HEK293 (cell line): Measurements from ENCODE around the gene ZNF19.

Experiments used
- GLI4 ChIP-seq: fragments of 450-650 bp; formaldehyde crosslinking; IDR thresholded peaks from 2 replicates; pipeline ENCODE4 v1.5.1; 2016; ENCODE audit warnings: missing biosample characterization, missing genetic modification characterization
- HOXC10 ChIP-seq: sonication (generic); formaldehyde crosslinking; IDR thresholded peaks from 2 replicates; pipeline ENCODE4 v1.8.1; 2023; ENCODE audit warnings: mild to moderate bottlenecking, missing genetic modification reagents
- IKZF3 ChIP-seq: fragments of 450-650 bp; IDR thresholded peaks from 2 replicates; pipeline ENCODE4 v1.5.0; 2018; ENCODE audit warnings: missing biosample characterization, mild to moderate bottlenecking, missing genetic modification characterization, moderate library complexity
- PRDM6 ChIP-seq: fragments of 450-650 bp; formaldehyde crosslinking; IDR thresholded peaks from 2 replicates; pipeline ENCODE4 v1.5.1; 2017; ENCODE audit warnings: missing biosample characterization, missing genetic modification characterization
- REPIN1 ChIP-seq: fragments of 450-650 bp; formaldehyde crosslinking; IDR thresholded peaks from 2 replicates; pipeline ENCODE4 v1.5.1; 2017; ENCODE audit warnings: missing biosample characterization, missing genetic modification characterization, low read depth
- SP2 ChIP-seq: fragments of 450-650 bp; formaldehyde crosslinking; IDR thresholded peaks from 2 replicates; pipeline ENCODE4 v1.5.1; 2016; ENCODE audit warnings: missing biosample characterization, missing genetic modification characterization
- TRIM28 ChIP-seq: IDR thresholded peaks from 2 replicates; pipeline ENCODE4 v1.6.1; 2011; ENCODE audit warnings: low read length, control low read depth, borderline replicate concordance
- YY2 ChIP-seq: fragments of 450-650 bp; formaldehyde crosslinking; IDR thresholded peaks from 2 replicates; pipeline ENCODE4 v1.5.1; 2016; ENCODE audit warnings: missing biosample characterization, missing genetic modification characterization
- ZNF133 ChIP-seq: fragments of 450-650 bp; formaldehyde crosslinking; IDR thresholded peaks from 2 replicates; pipeline ENCODE4 v1.5.1; 2016; ENCODE audit warnings: missing biosample characterization, missing genetic modification characterization
- ZNF16 ChIP-seq: fragments of 450-650 bp; formaldehyde crosslinking; IDR thresholded peaks from 2 replicates; pipeline ENCODE4 v1.5.1; 2016; ENCODE audit warnings: low read depth, missing biosample characterization, missing genetic modification characterization
- ZNF202 ChIP-seq: fragments of 450-650 bp; formaldehyde crosslinking; IDR thresholded peaks from 2 replicates; pipeline ENCODE4 v1.5.1; 2016; ENCODE audit warnings: missing biosample characterization, missing genetic modification characterization, borderline replicate concordance
- ZNF239 ChIP-seq: fragments of 450-650 bp; formaldehyde crosslinking; IDR thresholded peaks from 2 replicates; pipeline ENCODE4 v1.5.1; 2016; ENCODE audit warnings: missing biosample characterization, missing genetic modification characterization
- ZNF292 ChIP-seq: fragments of 450-650 bp; formaldehyde crosslinking; IDR thresholded peaks from 2 replicates; pipeline ENCODE4 v1.5.1; 2016; ENCODE audit warnings: low read depth, missing biosample characterization, missing genetic modification characterization, borderline replicate concordance
- ZNF341 ChIP-seq: fragments of 450-650 bp; formaldehyde crosslinking; IDR thresholded peaks from 2 replicates; pipeline ENCODE4; 2016; ENCODE audit warnings: low read depth, missing biosample characterization, missing genetic modification characterization
- ZNF354C ChIP-seq: fragments of 450-650 bp; formaldehyde crosslinking; IDR thresholded peaks from 2 replicates; pipeline ENCODE4 v1.5.1; 2016; ENCODE audit warnings: missing biosample characterization, missing genetic modification characterization, low read depth, borderline replicate concordance
- ZNF366 ChIP-seq: fragments of 450-650 bp; formaldehyde crosslinking; conservative IDR thresholded peaks from 2 replicates; pipeline ENCODE4 v1.5.1; 2016; ENCODE audit warnings: missing biosample characterization, missing genetic modification characterization
- ZNF449 ChIP-seq: fragments of 450-650 bp; formaldehyde crosslinking; IDR thresholded peaks from 2 replicates; pipeline ENCODE4 v1.5.1; 2017; ENCODE audit warnings: missing biosample characterization, mild to moderate bottlenecking, missing genetic modification characterization, moderate library complexity
- ZNF549 ChIP-seq: fragments of 450-650 bp; IDR thresholded peaks from 2 replicates; pipeline ENCODE4 v1.5.1; 2018; ENCODE audit warnings: missing biosample characterization, missing genetic modification characterization, mild to moderate bottlenecking, inconsistent platforms, moderate library complexity
- ZNF585B ChIP-seq: fragments of 450-650 bp; formaldehyde crosslinking; IDR thresholded peaks from 2 replicates; pipeline ENCODE4 v1.5.1; 2016; ENCODE audit warnings: missing biosample characterization, missing genetic modification characterization
- ZNF610 ChIP-seq: fragments of 450-650 bp; formaldehyde crosslinking; IDR thresholded peaks from 2 replicates; pipeline ENCODE4 v1.5.1; 2016; ENCODE audit warnings: missing biosample characterization, missing genetic modification characterization, borderline replicate concordance
- ZNF623 ChIP-seq: fragments of 450-650 bp; formaldehyde crosslinking; IDR thresholded peaks from 2 replicates; pipeline ENCODE4 v1.5.1; 2016; ENCODE audit warnings: missing biosample characterization, missing genetic modification characterization
- ZNF624 ChIP-seq: fragments of 450-650 bp; formaldehyde crosslinking; IDR thresholded peaks from 2 replicates; pipeline ENCODE4 v1.5.1; 2017; ENCODE audit warnings: missing biosample characterization, missing genetic modification characterization
- ZNF626 ChIP-seq: fragments of 450-650 bp; sonication (Bioruptor Pico); formaldehyde crosslinking; IDR thresholded peaks from 2 replicates; pipeline ENCODE4 v1.5.1; 2018; ENCODE audit warnings: missing biosample characterization, missing genetic modification characterization, inconsistent platforms
- ZNF692 ChIP-seq: fragments of 450-650 bp; formaldehyde crosslinking; IDR thresholded peaks from 2 replicates; pipeline ENCODE4 v1.5.1; 2016; ENCODE audit warnings: missing biosample characterization, missing genetic modification characterization
- ZNF785 ChIP-seq: fragments of 450-650 bp; formaldehyde crosslinking; IDR thresholded peaks from 2 replicates; pipeline ENCODE4 v1.5.1; 2016; ENCODE audit warnings: missing biosample characterization, missing genetic modification characterization
- ZNF830 ChIP-seq: fragments of 450-650 bp; IDR thresholded peaks from 2 replicates; pipeline ENCODE4 v1.5.0; 2018; ENCODE audit warnings: missing biosample characterization, missing genetic modification characterization, low read depth, mild to moderate bottlenecking, moderate library complexity
- TF ChIP-seq, protein P1 (sequence below): fragments of 450-650 bp; formaldehyde crosslinking; IDR thresholded peaks from 2 replicates; pipeline ENCODE4 v1.5.1; 2016; ENCODE audit warnings: missing biosample characterization, missing genetic modification characterization
- TF ChIP-seq, protein P2 (sequence below): fragments of 450-650 bp; formaldehyde crosslinking; IDR thresholded peaks from 2 replicates; pipeline ENCODE4 v1.5.0; 2017; ENCODE audit warnings: missing biosample characterization, missing genetic modification characterization, borderline replicate concordance
- TF ChIP-seq, protein P3 (sequence below): fragments of 450-650 bp; formaldehyde crosslinking; IDR thresholded peaks from 2 replicates; pipeline ENCODE4 v1.5.1; 2016; ENCODE audit warnings: missing biosample characterization, missing genetic modification characterization

Gene ZNF19

GRCh38 chr16:71426880-71427615 lies 62.1 kb downstream of the ZNF19 start (continued):
- TF ChIP-seq ZNF785 (tag by site-specific recombination) (no peak), ZNF292 (tag by site-specific recombination) (no peak), ZNF366 (tag by site-specific recombination) (peak; percentile 89), ZNF623 (tag by site-specific recombination) (peak; percentile 27; the same call in 1 of the 2 replicates), ZNF626 (tag by site-specific recombination) (no peak), ZNF449 (0 out of 2 replicates have a peak, but pooled peaks have one; percentile 10), ZNF549 (tag by site-specific recombination) (no peak), ZNF239 (tag by site-specific recombination) (no peak), IKZF3 (tag by site-specific recombination) (peak; percentile 99), ZNF585B (no peak), ZNF133 (tag by site-specific recombination) (no peak), TRIM28 (no peak), ZNF341 (tag by site-specific recombination) (no peak), ZNF830 (tag by site-specific recombination) (no peak), ZNF202 (tag by site-specific recombination) (no peak), SP2 (tag by site-specific recombination) (peak; percentile 44), HOXC10 (no peak), ZNF692 (tag by site-specific recombination) (no peak), ZNF610 (tag by site-specific recombination) (no peak), ZNF354C (no peak), REPIN1 (tag by site-specific recombination) (peak; percentile 68; the same call in 1 of the 2 replicates), GLI4 (tag by site-specific recombination) (no peak), YY2 (tag by site-specific recombination) (no peak), ZNF624 (tag by site-specific recombination) (no peak), PRDM6 (tag by site-specific recombination) (peak; percentile 62; the same call in 1 of the 2 replicates), ZNF16 (tag by site-specific recombination) (no peak)
- TF ChIP-seq, protein P1, sequence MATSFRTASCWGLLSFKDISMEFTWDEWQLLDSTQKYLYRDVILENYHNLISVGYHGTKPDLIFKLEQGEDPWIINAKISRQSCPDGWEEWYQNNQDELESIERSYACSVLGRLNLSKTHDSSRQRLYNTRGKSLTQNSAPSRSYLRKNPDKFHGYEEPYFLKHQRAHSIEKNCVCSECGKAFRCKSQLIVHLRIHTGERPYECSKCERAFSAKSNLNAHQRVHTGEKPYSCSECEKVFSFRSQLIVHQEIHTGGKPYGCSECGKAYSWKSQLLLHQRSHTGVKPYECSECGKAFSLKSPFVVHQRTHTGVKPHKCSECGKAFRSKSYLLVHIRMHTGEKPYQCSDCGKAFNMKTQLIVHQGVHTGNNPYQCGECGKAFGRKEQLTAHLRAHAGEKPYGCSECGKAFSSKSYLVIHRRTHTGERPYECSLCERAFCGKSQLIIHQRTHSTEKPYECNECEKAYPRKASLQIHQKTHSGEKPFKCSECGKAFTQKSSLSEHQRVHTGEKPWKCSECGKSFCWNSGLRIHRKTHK (tag by site-specific recombination): no peak
- TF ChIP-seq, protein P2, sequence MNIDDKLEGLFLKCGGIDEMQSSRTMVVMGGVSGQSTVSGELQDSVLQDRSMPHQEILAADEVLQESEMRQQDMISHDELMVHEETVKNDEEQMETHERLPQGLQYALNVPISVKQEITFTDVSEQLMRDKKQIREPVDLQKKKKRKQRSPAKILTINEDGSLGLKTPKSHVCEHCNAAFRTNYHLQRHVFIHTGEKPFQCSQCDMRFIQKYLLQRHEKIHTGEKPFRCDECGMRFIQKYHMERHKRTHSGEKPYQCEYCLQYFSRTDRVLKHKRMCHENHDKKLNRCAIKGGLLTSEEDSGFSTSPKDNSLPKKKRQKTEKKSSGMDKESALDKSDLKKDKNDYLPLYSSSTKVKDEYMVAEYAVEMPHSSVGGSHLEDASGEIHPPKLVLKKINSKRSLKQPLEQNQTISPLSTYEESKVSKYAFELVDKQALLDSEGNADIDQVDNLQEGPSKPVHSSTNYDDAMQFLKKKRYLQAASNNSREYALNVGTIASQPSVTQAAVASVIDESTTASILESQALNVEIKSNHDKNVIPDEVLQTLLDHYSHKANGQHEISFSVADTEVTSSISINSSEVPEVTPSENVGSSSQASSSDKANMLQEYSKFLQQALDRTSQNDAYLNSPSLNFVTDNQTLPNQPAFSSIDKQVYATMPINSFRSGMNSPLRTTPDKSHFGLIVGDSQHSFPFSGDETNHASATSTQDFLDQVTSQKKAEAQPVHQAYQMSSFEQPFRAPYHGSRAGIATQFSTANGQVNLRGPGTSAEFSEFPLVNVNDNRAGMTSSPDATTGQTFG (tag by site-specific recombination): 0 out of 2 replicates have a peak, but pooled peaks have one; percentile 35
- TF ChIP-seq, protein P3, sequence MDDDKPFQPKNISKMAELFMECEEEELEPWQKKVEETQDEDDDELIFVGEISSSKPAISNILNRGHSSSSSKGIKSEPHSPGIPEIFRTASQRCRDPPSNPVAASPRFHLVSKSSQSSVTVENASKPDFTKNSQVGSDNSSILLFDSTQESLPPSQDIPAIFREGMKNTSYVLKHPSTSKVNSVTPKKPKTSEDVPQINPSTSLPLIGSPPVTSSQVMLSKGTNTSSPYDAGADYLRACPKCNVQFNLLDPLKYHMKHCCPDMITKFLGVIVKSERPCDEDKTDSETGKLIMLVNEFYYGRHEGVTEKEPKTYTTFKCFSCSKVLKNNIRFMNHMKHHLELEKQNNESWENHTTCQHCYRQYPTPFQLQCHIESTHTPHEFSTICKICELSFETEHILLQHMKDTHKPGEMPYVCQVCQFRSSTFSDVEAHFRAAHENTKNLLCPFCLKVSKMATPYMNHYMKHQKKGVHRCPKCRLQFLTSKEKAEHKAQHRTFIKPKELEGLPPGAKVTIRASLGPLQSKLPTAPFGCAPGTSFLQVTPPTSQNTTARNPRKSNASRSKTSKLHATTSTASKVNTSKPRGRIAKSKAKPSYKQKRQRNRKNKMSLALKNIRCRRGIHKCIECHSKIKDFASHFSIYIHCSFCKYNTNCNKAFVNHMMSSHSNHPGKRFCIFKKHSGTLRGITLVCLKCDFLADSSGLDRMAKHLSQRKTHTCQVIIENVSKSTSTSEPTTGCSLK (tag by site-specific recombination): no peak
